H1 (cell line): ENCODE results near the gene DNAI2. TPM values are rescaled to one million over a fixed set of nuclear protein-coding genes. Genes with fewer than 3 reads are reported as not detected.

ENCODE experiments used
- CTCF ChIA-PET: fragments of 300-600 bp; sonication (Branson Sonifier 250); formaldehyde crosslinking; loops from one replicate; lab custom pipeline; 2021; ENCODE audit not compliant: partially characterized antibody; lab: Charles Lee
- POLR2A ChIA-PET: fragments of 300-600 bp; sonication (Branson Sonifier 250); formaldehyde crosslinking; loops from one replicate; lab custom pipeline; 2021; ENCODE audit warnings: inconsistent platforms; ENCODE audit not compliant: partially characterized antibody; lab: Charles Lee
- DNase-seq, 2 experiments: peaks; one replicate each; pipeline versions ENCODE4 v3.0.0 to v3.0.0-alpha.2; 2010 to 2022; ENCODE audit warnings: low spot score in 2 of 2, low read depth in 1 of 2, mixed read lengths in 1 of 2
- FAIRE-seq: peaks from 2 replicates; lab custom pipeline; 2011; peaks lifted over from hg19 to GRCh38; lab: Jason Lieb, UNC
- H2AFZ ChIP-seq: 2 replicates; pipeline ENCODE4 v1.8.1; 2012; ENCODE audit warnings: low read length, inconsistent platforms
- H2AK5ac ChIP-seq: 2 replicates; pipeline ENCODE4 v1.6.1; 2013; ENCODE audit warnings: low read depth, low read length
- H2BK120ac ChIP-seq: replicated peaks from 2 replicates; pipeline ENCODE3; 2013; ENCODE audit warnings: low read depth, low read length, inconsistent platforms
- H2BK12ac ChIP-seq: 2 replicates; pipeline ENCODE4 v1.6.1; 2013; ENCODE audit warnings: low read depth, low read length
- H2BK15ac ChIP-seq: 2 replicates; pipeline ENCODE4 v1.6.1; 2013; ENCODE audit warnings: low read length
- H2BK20ac ChIP-seq: 2 replicates; pipeline ENCODE4 v1.6.1; 2013; ENCODE audit warnings: low read length
- H2BK5ac ChIP-seq: 2 replicates; pipeline ENCODE4 v1.6.1; 2013; ENCODE audit warnings: low read depth, low read length
- H3K14ac ChIP-seq: 2 replicates; pipeline ENCODE4 v1.6.1; 2013; ENCODE audit warnings: inconsistent platforms; ENCODE audit not compliant: insufficient read length
- H3K18ac ChIP-seq: 2 replicates; pipeline ENCODE4 v1.6.1; 2013; ENCODE audit warnings: low read length; ENCODE audit errors: extremely low read depth
- H3K23ac ChIP-seq: 2 replicates; pipeline ENCODE4 v1.6.1; 2013; ENCODE audit warnings: inconsistent platforms; ENCODE audit not compliant: insufficient read length
- H3K23me2 ChIP-seq: 2 replicates; pipeline ENCODE4 v1.6.1; 2013; ENCODE audit warnings: low read depth, low read length
- H3K27ac ChIP-seq: 2 replicates; pipeline ENCODE4 v1.6.1; 2011; ENCODE audit warnings: low read depth, low read length, inconsistent platforms
- H3K27me3 ChIP-seq, 4 experiments: replicated peaks in 1 of 4; 1 replicate in 1 of 4; 2 replicates in 3 of 4; pipeline versions ENCODE4 v1.6.1 to v1.8.1; 2011 to 2013; ENCODE audit warnings: low read length in 3 of 4, mild to moderate bottlenecking in 3 of 4, inconsistent platforms in 2 of 4, mixed read lengths in 2 of 4, moderate library complexity in 1 of 4; ENCODE audit not compliant: control insufficient read depth in 3 of 4, insufficient read depth in 3 of 4; ENCODE audit errors: extremely low read depth in 1 of 4
- H3K36me3 ChIP-seq, 4 experiments: 2 replicates each; pipeline versions ENCODE4 v1.6.1 to v1.8.1; 2011 to 2013; ENCODE audit warnings: mild to moderate bottlenecking in 4 of 4, low read length in 3 of 4, moderate library complexity in 2 of 4, control low read depth in 1 of 4, inconsistent platforms in 1 of 4; ENCODE audit not compliant: insufficient read depth in 4 of 4, control insufficient read depth in 2 of 4
- H3K4ac ChIP-seq: replicated peaks from 2 replicates; pipeline ENCODE3; 2013; ENCODE audit warnings: low read length, low read depth, mixed read lengths, inconsistent platforms; ENCODE audit not compliant: insufficient read length
- H3K4me1 ChIP-seq, 4 experiments: replicated peaks in 1 of 4; 1 replicate in 1 of 4; 2 replicates in 3 of 4; pipeline versions ENCODE4 v1.6.1 to v1.8.1; 2011 to 2013; ENCODE audit warnings: low read length in 3 of 4, inconsistent platforms in 2 of 4, mixed read lengths in 1 of 4; ENCODE audit not compliant: insufficient read depth in 4 of 4, control insufficient read depth in 3 of 4
- H3K4me2 ChIP-seq, 2 experiments: 2 replicates each; pipeline versions ENCODE4 v1.6.1 to v1.8.1; 2011 to 2013; ENCODE audit warnings: low read depth in 2 of 2, low read length in 2 of 2, control low read depth in 1 of 2, inconsistent platforms in 1 of 2, mild to moderate bottlenecking in 1 of 2; ENCODE audit not compliant: insufficient read depth in 1 of 2
- H3K4me3 ChIP-seq, 4 experiments: fragments of 200-600, 300-600 bp in 1 of 4; sonication (generic), shearing (Covaris generic), sonication (Bioruptor Twin) in 1 of 4; 2 replicates each; pipeline versions ENCODE4 v1.5.1 to v1.8.1; 2011 to 2016; ENCODE audit warnings: low read length in 4 of 4, low read depth in 3 of 4, control low read depth in 2 of 4, inconsistent platforms in 2 of 4, mild to moderate bottlenecking in 2 of 4, mixed read lengths in 1 of 4, moderate library complexity in 1 of 4; ENCODE audit not compliant: insufficient read depth in 2 of 4; ENCODE audit errors: extremely low read depth in 1 of 4
- H3K56ac ChIP-seq: replicated peaks from 2 replicates; pipeline ENCODE3; 2013; ENCODE audit warnings: low read depth, mild to moderate bottlenecking, mixed read lengths, low read length, inconsistent platforms; ENCODE audit not compliant: insufficient read length
- H3K79me1 ChIP-seq: 2 replicates; pipeline ENCODE4 v1.6.1; 2013; ENCODE audit warnings: low read depth, low read length, control low read depth
- H3K79me2 ChIP-seq, 2 experiments: 2 replicates each; pipeline versions ENCODE4 v1.6.1 to v1.8.1; 2012 to 2013; ENCODE audit warnings: low read length in 2 of 2, mild to moderate bottlenecking in 2 of 2, inconsistent platforms in 1 of 2; ENCODE audit not compliant: insufficient read depth in 2 of 2, control insufficient read depth in 1 of 2
- H3K9ac ChIP-seq, 4 experiments: replicated peaks in 1 of 4; 1 replicate in 1 of 4; 2 replicates in 3 of 4; pipeline versions ENCODE4 v1.6.1 to v1.8.1; 2011 to 2013; ENCODE audit warnings: low read depth in 3 of 4, low read length in 3 of 4, control low read depth in 2 of 4, mild to moderate bottlenecking in 2 of 4, moderate library complexity in 2 of 4, inconsistent platforms in 1 of 4; ENCODE audit errors: extremely low read depth in 1 of 4
- H3K9me3 ChIP-seq, 2 experiments: 2 replicates each; pipeline versions ENCODE4 v1.6.1 to v1.8.1; 2012 to 2013; ENCODE audit warnings: mild to moderate bottlenecking in 2 of 2, moderate library complexity in 2 of 2, control low read depth in 1 of 2, inconsistent platforms in 1 of 2, low read depth in 1 of 2, low read length in 1 of 2, mixed read lengths in 1 of 2; ENCODE audit not compliant: insufficient read depth in 2 of 2
- H4K20me1 ChIP-seq, 2 experiments: replicated peaks in 1 of 2; 2 replicates each; pipeline versions ENCODE3 to v1.8.1; 2011 to 2013; ENCODE audit warnings: inconsistent platforms in 2 of 2, low read length in 2 of 2, mild to moderate bottlenecking in 1 of 2; ENCODE audit not compliant: insufficient read depth in 2 of 2, control insufficient read depth in 1 of 2
- H4K5ac ChIP-seq: 2 replicates; pipeline ENCODE4 v1.6.1; 2013; ENCODE audit warnings: low read length, low read depth, mixed read lengths, inconsistent platforms; ENCODE audit not compliant: insufficient read length
- H4K8ac ChIP-seq: 2 replicates; pipeline ENCODE4 v1.8.0; 2013; ENCODE audit warnings: mild to moderate bottlenecking, moderate library complexity, low read length, inconsistent platforms; ENCODE audit not compliant: insufficient read depth; ENCODE audit errors: extremely low read depth
- H4K91ac ChIP-seq: replicated peaks from 2 replicates; pipeline ENCODE3; 2013; ENCODE audit warnings: low read length, mixed read lengths, inconsistent platforms; ENCODE audit not compliant: insufficient read length
- ASH2L ChIP-seq: fragments of 200-600, 300-600 bp; sonication (generic); IDR thresholded peaks from one replicate; pipeline ENCODE4 v1.7.1; 2017; ENCODE audit warnings: low read length
- ATF2 ChIP-seq: IDR thresholded peaks from 2 replicates; pipeline ENCODE4 v1.6.1; 2012; ENCODE audit warnings: low read length, inconsistent platforms
- BRCA1 ChIP-seq: IDR thresholded peaks from 2 replicates; pipeline ENCODE4 v1.6.1; 2012; ENCODE audit warnings: low read depth, low read length, improper control_type of control experiment
- MAFK ChIP-seq: IDR thresholded peaks from 2 replicates; pipeline ENCODE4 v1.6.1; 2012; ENCODE audit warnings: low read depth, mild to moderate bottlenecking, improper control_type of control experiment, low read length
- PHF8 ChIP-seq: fragments of 200-600 bp; sonication (generic); conservative IDR thresholded peaks from 2 replicates; pipeline ENCODE4 v1.7.1; 2012; ENCODE audit warnings: low read depth, mild to moderate bottlenecking, inconsistent platforms, low read length, moderate library complexity
- POU5F1 ChIP-seq: IDR thresholded peaks from 2 replicates; pipeline ENCODE4 v1.6.1; 2011; ENCODE audit warnings: low read depth, mild to moderate bottlenecking, low read length, moderate library complexity
- SIN3A ChIP-seq, 2 experiments: IDR thresholded peaks in 1 of 2; conservative IDR thresholded peaks in 1 of 2; 2 replicates each; pipeline ENCODE4 v1.6.1; 2011 to 2012; ENCODE audit warnings: low read length in 2 of 2, improper control_type of control experiment in 1 of 2, low read depth in 1 of 2, mild to moderate bottlenecking in 1 of 2
- SIX5 ChIP-seq: IDR thresholded peaks from 2 replicates; pipeline ENCODE4 v1.6.1; 2011; ENCODE audit warnings: mild to moderate bottlenecking, low read depth, low read length
- SP2 ChIP-seq: IDR thresholded peaks from 2 replicates; pipeline ENCODE4 v1.6.1; 2012; ENCODE audit warnings: mild to moderate bottlenecking, low read length, inconsistent platforms
- SUZ12 ChIP-seq: fragments of 200-600 bp; sonication (generic); IDR thresholded peaks from 2 replicates; pipeline ENCODE4 v1.6.1; 2012; ENCODE audit warnings: mild to moderate bottlenecking, inconsistent platforms, low read length, moderate library complexity, mixed read lengths
- USF2 ChIP-seq: IDR thresholded peaks from 2 replicates; pipeline ENCODE4 v1.6.1; 2011; ENCODE audit warnings: low read length, improper control_type of control experiment
- WGBS, 2 experiments: shearing (Covaris generic) in 1 of 2; methylation state at CpG; one replicate each; pipeline versions ENCODE4 v1.1.6 to v1.1.7; 2013 to 2015; ENCODE audit warnings: low lambda C conversion rate in 2 of 2, mixed read lengths in 2 of 2, inconsistent platforms in 1 of 2, low coverage in 1 of 2, missing lambda C conversion rate in 1 of 2; ENCODE audit not compliant: insufficient replicate concordance in 2 of 2, insufficient coverage in 1 of 2, insufficient read length in 1 of 2; ENCODE audit errors: extremely low coverage in 1 of 2, missing lambda C conversion rate in 1 of 2; 5-methylcytosine and 5-hydroxymethylcytosine counted together
- polyA plus RNA-seq, 7 experiments: library from polyadenylated mRNA; depleted of rRNA in 3 of 7; stranded (reverse) in 5 of 7; unstranded in 2 of 7; fragments of >200 nt in 5 of 7; fragments of 200-250 nt in 2 of 7; gene quantifications; 1 replicate in 5 of 7; 2 replicates in 1 of 7; 4 replicates in 1 of 7; pipeline versions ENCODE4 v1.2.1 to v1.2.3, GENCODE V29; 2011 to 2013; ENCODE audit warnings: missing spikeins in 2 of 7, mixed read lengths in 2 of 7
- total RNA-seq: library from RNA; stranded (reverse); fragmentation: NEBNext Ultra II Directional; extraction: Animal tissue kit (Norgen Biotek cat#: 25700); gene quantifications from 2 replicates; pipeline ENCODE4 v1.2.1, GENCODE V29; 2021

DNAI2 gene
- total and polyA plus RNA-seq, 2 of the 8 experiments (the other 6 are each of a cell fraction or from before 2014, with no cell fraction given): 0.08 to 0.15 TPM

GRCh38 chr17:74272731-74273201, 1.3 kb upstream of the DNAI2 start:
- Histone ChIP-seq H3K23me2 (peaks cover 3% of the 10 kb centered on the region; the same call in 1 of the 2 replicates), H2BK5ac (no peak overlapping the region), H3K4me2 (no peak overlapping the region; a peak in 2 of 4 replicates), H4K91ac (no peak overlapping the region), H3K27me3 (peaks cover 0 to 17% (median 15%) of the 10 kb centered on the region in 4 experiments; a peak in 6 of 7 replicates), H3K4me3 (no peak overlapping the region), H3K27ac (no peak overlapping the region), H3K4me1 (peaks cover 0 to 5% (median 3%) of the 10 kb centered on the region in 4 experiments; a peak in 6 of 7 replicates), H2BK20ac (no peak overlapping the region), H4K20me1 (no peaks in the 10 kb centered on the region), H3K18ac (no peak overlapping the region), H3K79me1 (no peaks in the 10 kb centered on the region), H2AK5ac (no peak overlapping the region), H3K23ac (no peak overlapping the region), H3K4ac (no peak overlapping the region), H2BK15ac (no peak overlapping the region), H2BK120ac (no peak overlapping the region), H4K5ac (no peak overlapping the region), H3K36me3 (no peaks in the 10 kb centered on the region), H4K8ac (no peak overlapping the region), H3K9ac (no peak overlapping the region), H3K56ac (no peak overlapping the region), H2BK12ac (no peak overlapping the region), H3K9me3 (no peaks in the 10 kb centered on the region), H2AFZ (no peak overlapping the region), H3K79me2 (no peaks in the 10 kb centered on the region), H3K14ac (no peak overlapping the region)
- FAIRE-seq (no peak), DNase-seq (no peak)
- CTCF ChIA-PET: interaction anchor here (0.7 to 2.0 kb wide), 4 partner anchors 12 to 89 kb away, joined by 3 to 9 read pairs (median 3); partner anchors contain the start of gene BTBD17
- POLR2A ChIA-PET: interaction anchor here (1.0 to 1.5 kb wide), 3 partner anchors 9 to 69 kb away, joined by 3 to 7 read pairs (median 4); partner anchors contain the start of gene RPL38
- WGBS, 2 experiments: 82% methylated on average over 10 of the region's 10 CpGs; no CpG with 5 or more reads in 1 of the 2 experiments
- TF ChIP-seq ASH2L (no peak), SP2 (no peak), PHF8 (no peak), POU5F1 (no peak), USF2 (no peak), SUZ12 (no peak), MAFK (no peak), SIX5 (no peak), BRCA1 (no peak), SIN3A (conservative IDR thresholded peaks at IDR 0.05 in 1 of 2, IDR thresholded peaks at IDR 0.05 in 1 of 2; ENCODE audit: low read depth in 1 of 2, low read length in 2 of 2) (no peak), ATF2 (no peak)
